NOMO-1 treated with DMSO at 0.1 percent for 48 hours (cell line): ENCODE measurements around the gene KCNC4.

ENCODE experiments used
- DNase-seq: peaks from one replicate; lab custom pipeline; 2025; ENCODE audit not compliant: unreplicated experiment; lab: John Stamatoyannopoulos, UW

Gene KCNC4

GRCh38 chr1:110211496-110212168 lies 1.5 kb downstream of the KCNC4 start:
- no peak for DNase-seq

GRCh38 chr1:110212169-110213142 lies 2.3 kb downstream of the KCNC4 start:
- no peak for DNase-seq

GRCh38 chr1:110213143-110213540 lies 3.0 kb downstream of the KCNC4 start:
- DNase-seq: no peak

- no peak for DNase-seq
These were observed 4.6 kb downstream of the KCNC4 start for GRCh38 chr1:110214454-110215404.

GRCh38 chr1:110215621-110216515 lies 5.8 kb downstream of the KCNC4 start:
- no peak for DNase-seq

- no peak for DNase-seq
These were observed 6.8 kb downstream of the KCNC4 start for GRCh38 chr1:110216844-110217444.

GRCh38 chr1:110218137-110218536 lies 8.0 kb downstream of the KCNC4 start:
- DNase-seq: no peak

- DNase-seq: no peak
These were observed 8.6 kb downstream of the KCNC4 start for GRCh38 chr1:110218739-110219138.

- no peak for DNase-seq
These were observed 10.2 kb downstream of the KCNC4 start for GRCh38 chr1:110220324-110220723.

GRCh38 chr1:110221119-110221518 lies 11.0 kb downstream of the KCNC4 start:
- DNase-seq: no peak

- no peak for DNase-seq
These were observed 13.0 kb downstream of the KCNC4 start for GRCh38 chr1:110223127-110223526.

GRCh38 chr1:110223581-110223980 lies 13.5 kb downstream of the KCNC4 start:
- DNase-seq: no peak

GRCh38 chr1:110224240-110224995 lies 14.3 kb downstream of the KCNC4 start:
- no peak for DNase-seq

GRCh38 chr1:110225212-110225611 lies 15.1 kb downstream of the KCNC4 start:
- DNase-seq: no peak

GRCh38 chr1:110225756-110226404 lies 15.8 kb downstream of the KCNC4 start:
- DNase-seq: no peak

- DNase-seq: no peak
These were observed 17.7 kb downstream of the KCNC4 start for GRCh38 chr1:110227774-110228173.

GRCh38 chr1:110228381-110228780 lies 18.3 kb downstream of the KCNC4 start:
- no peak for DNase-seq

- no peak for DNase-seq
These were observed 18.8 kb downstream of the KCNC4 start for GRCh38 chr1:110228869-110229268.
